Measurements from ENCODE around the gene LAMB1. TPM values are rescaled to one million over a fixed set of nuclear protein-coding genes. Genes with fewer than 3 reads are reported as not detected.

Gene LAMB1
- total and polyA plus RNA-seq, 2 of the 13 experiments (the other 11 are each of a cell fraction or from before 2014, with no cell fraction given), result 109 to 124 TPM

DNA sequence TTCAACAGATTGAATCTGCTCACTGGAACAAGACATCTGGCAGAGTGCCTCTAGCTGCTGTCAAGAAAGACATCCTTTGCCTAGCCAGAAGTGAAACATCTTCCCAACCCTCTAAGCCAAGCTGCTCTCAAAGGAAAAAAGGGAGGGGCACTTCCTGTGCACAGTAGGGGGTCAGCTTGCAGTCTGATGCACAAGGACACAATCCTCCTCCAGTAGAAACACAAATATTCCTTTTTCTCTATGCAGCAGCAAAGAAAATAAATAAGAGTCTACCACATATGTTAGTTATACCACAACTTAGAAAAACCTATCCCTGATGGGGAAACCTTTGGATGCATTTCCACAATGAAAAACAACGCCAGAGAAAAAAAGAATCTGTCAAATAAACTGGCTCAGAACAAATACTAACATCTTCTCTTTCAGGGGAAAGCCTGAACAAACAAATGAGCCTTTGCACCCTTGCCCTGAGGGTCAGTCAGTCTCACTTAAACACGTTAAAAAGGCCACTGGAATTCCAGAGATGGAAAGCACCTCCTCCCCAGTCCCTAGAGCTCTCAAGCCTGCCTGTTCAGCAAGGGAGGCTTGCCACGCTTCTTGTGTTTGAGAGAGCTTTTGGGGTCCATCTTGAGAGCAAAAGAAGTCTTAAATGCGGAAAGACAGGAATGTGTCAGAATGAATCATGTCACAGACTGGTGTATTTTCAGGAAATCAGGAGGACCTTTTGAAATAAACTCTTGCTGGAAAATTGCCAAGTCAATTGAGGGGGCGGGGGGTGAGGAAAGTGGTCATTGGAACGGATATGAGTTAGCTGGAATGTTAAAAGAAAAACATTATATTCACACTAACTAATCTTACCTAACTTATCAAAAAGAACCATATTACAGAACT, 7.5 kb downstream of the LAMB1 start (continued):
- TF ChIP-seq GLMP (CRISPR knock-in tag; IDR thresholded peaks at IDR 0.05; ENCODE audit: borderline replicate concordance), result no peak
- peak; percentile 49 for TF ChIP-seq RXRB (CRISPR knock-in tag; IDR thresholded peaks at IDR 0.05; ENCODE audit: borderline replicate concordance)
- no peak for TF ChIP-seq HNRNPH1 (optimal IDR thresholded peaks at IDR 0.05; ENCODE audit: low read depth, low read length)
- TF ChIP-seq, protein P1, sequence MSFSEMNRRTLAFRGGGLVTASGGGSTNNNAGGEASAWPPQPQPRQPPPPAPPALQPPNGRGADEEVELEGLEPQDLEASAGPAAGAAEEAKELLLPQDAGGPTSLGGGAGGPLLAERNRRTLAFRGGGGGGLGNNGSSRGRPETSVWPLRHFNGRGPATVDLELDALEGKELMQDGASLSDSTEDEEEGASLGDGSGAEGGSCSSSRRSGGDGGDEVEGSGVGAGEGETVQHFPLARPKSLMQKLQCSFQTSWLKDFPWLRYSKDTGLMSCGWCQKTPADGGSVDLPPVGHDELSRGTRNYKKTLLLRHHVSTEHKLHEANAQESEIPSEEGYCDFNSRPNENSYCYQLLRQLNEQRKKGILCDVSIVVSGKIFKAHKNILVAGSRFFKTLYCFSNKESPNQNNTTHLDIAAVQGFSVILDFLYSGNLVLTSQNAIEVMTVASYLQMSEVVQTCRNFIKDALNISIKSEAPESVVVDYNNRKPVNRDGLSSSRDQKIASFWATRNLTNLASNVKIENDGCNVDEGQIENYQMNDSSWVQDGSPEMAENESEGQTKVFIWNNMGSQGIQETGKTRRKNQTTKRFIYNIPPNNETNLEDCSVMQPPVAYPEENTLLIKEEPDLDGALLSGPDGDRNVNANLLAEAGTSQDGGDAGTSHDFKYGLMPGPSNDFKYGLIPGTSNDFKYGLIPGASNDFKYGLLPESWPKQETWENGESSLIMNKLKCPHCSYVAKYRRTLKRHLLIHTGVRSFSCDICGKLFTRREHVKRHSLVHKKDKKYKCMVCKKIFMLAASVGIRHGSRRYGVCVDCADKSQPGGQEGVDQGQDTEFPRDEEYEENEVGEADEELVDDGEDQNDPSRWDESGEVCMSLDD (CRISPR knock-in tag; IDR thresholded peaks at IDR 0.05; ENCODE audit: borderline replicate concordance), result no peak
- no peak for TF ChIP-seq SAFB2 (CRISPR knock-in tag; IDR thresholded peaks at IDR 0.05; ENCODE audit: borderline replicate concordance, low read depth)
- no peak for TF ChIP-seq ZNF335 (CRISPR knock-in tag; IDR thresholded peaks at IDR 0.05)
- TF ChIP-seq CBX2 (IDR thresholded peaks at IDR 0.05; ENCODE audit: low read depth, low read length), result no peak
- TF ChIP-seq CBX2 (CRISPR knock-in tag; IDR thresholded peaks at IDR 0.05; ENCODE audit: low read depth), result no peak
- no peak for TF ChIP-seq ZSCAN9 (CRISPR knock-in tag; IDR thresholded peaks at IDR 0.05; ENCODE audit: borderline replicate concordance)
- TF ChIP-seq MEIS1 (CRISPR knock-in tag; IDR thresholded peaks at IDR 0.05; ENCODE audit: borderline replicate concordance), result no peak
- no peak for TF ChIP-seq KDM5A (IDR thresholded peaks at IDR 0.05; ENCODE audit: borderline replicate concordance, low read length)
- no peak for TF ChIP-seq HMGXB4 (CRISPR knock-in tag; IDR thresholded peaks at IDR 0.05; ENCODE audit: borderline replicate concordance in 1 of 2, low read depth in 1 of 2)
- TF ChIP-seq POLR2G (IDR thresholded peaks at IDR 0.05; ENCODE audit: low read depth, low read length), result peak; percentile 43
- peak; percentile 89 for TF ChIP-seq ZKSCAN1 (IDR thresholded peaks at IDR 0.05; ENCODE audit: low read length)
- TF ChIP-seq ZHX2 (IDR thresholded peaks at IDR 0.05; ENCODE audit: low read depth), result no peak
- TF ChIP-seq ZHX2 (CRISPR knock-in tag; IDR thresholded peaks at IDR 0.05; ENCODE audit: borderline replicate concordance), result no peak

All from HepG2 (cell line).